Central memory CD4-positive, alpha-beta T cell (primary cell): ENCODE measurements around the gene MGAT5.
A peak's percentile ranks its signal among the peaks of the same experiment; 100 is the strongest.

ENCODE experiments used
- DNase-seq: peaks from one replicate; pipeline ENCODE4 v3.0.0; 2022

Gene MGAT5

GRCh38 chr2:134254824-134255223 is 952 bp downstream of the MGAT5 start:
- DNase-seq: no peak

- DNase-seq: no peak
These were observed 3.1 kb downstream of the MGAT5 start for GRCh38 chr2:134256956-134257355.

- DNase-seq: no peak
These were observed 3.6 kb downstream of the MGAT5 start for GRCh38 chr2:134257509-134257908.

- DNase-seq: no peak
These were observed 4.3 kb downstream of the MGAT5 start for GRCh38 chr2:134257965-134258683.

- DNase-seq: peak; percentile 75
These were observed 5.0 kb downstream of the MGAT5 start for GRCh38 chr2:134258684-134259388.

- DNase-seq: no peak
These were observed 5.7 kb downstream of the MGAT5 start for GRCh38 chr2:134259571-134259970.

- no peak for DNase-seq
These were observed 6.1 kb downstream of the MGAT5 start for GRCh38 chr2:134259994-134260393.

- DNase-seq: no peak
These were observed 6.8 kb downstream of the MGAT5 start for GRCh38 chr2:134260713-134261112.

- no peak for DNase-seq
These were observed 7.7 kb downstream of the MGAT5 start for GRCh38 chr2:134261398-134262131.

- no peak for DNase-seq
These were observed 8.8 kb downstream of the MGAT5 start for GRCh38 chr2:134262684-134263083.

GRCh38 chr2:134268265-134268664 is 14.4 kb downstream of the MGAT5 start:
- DNase-seq: no peak

- DNase-seq: no peak
These were observed 15.4 kb downstream of the MGAT5 start for GRCh38 chr2:134269230-134269629.

- no peak for DNase-seq
These were observed 16.3 kb downstream of the MGAT5 start for GRCh38 chr2:134269972-134270735.

GRCh38 chr2:134271758-134272157 is 17.9 kb downstream of the MGAT5 start:
- no peak for DNase-seq

GRCh38 chr2:134272806-134273205 is 18.9 kb downstream of the MGAT5 start:
- no peak for DNase-seq

- DNase-seq: no peak
These were observed 19.5 kb downstream of the MGAT5 start for GRCh38 chr2:134273256-134273983.

- DNase-seq: no peak
These were observed 20.2 kb downstream of the MGAT5 start for GRCh38 chr2:134274121-134274520.

- DNase-seq: no peak
These were observed 21.4 kb downstream of the MGAT5 start for GRCh38 chr2:134275058-134275862.

GRCh38 chr2:134276381-134277172 is 22.7 kb downstream of the MGAT5 start:
- DNase-seq: no peak

- DNase-seq: no peak
These were observed 23.4 kb downstream of the MGAT5 start for GRCh38 chr2:134277223-134277622.

- no peak for DNase-seq
These were observed 24.7 kb downstream of the MGAT5 start for GRCh38 chr2:134278553-134278952.
